HEK293 (cell line): Measurements from ENCODE around the gene CTSF.

Source experiments
- GLIS1 ChIP-seq: fragments of 450-650 bp; formaldehyde crosslinking; IDR thresholded peaks from 2 replicates; pipeline ENCODE4 v1.5.1; 2016; ENCODE audit warnings: missing biosample characterization, missing genetic modification characterization
- GLIS2 ChIP-seq: fragments of 450-650 bp; formaldehyde crosslinking; IDR thresholded peaks from 2 replicates; pipeline ENCODE4 v1.5.1; 2016; ENCODE audit warnings: missing biosample characterization, missing genetic modification characterization
- KLF1 ChIP-seq: fragments of 450-650 bp; formaldehyde crosslinking; IDR thresholded peaks from 2 replicates; pipeline ENCODE4 v1.5.1; 2016; ENCODE audit warnings: missing biosample characterization, missing genetic modification characterization
- KLF10 ChIP-seq: fragments of 450-650 bp; IDR thresholded peaks from 2 replicates; pipeline ENCODE4 v1.5.1; 2018; ENCODE audit warnings: missing biosample characterization, mild to moderate bottlenecking, missing genetic modification characterization
- SALL2 ChIP-seq: fragments of 450-650 bp; formaldehyde crosslinking; IDR thresholded peaks from 2 replicates; pipeline ENCODE4 v1.5.0; 2017; ENCODE audit warnings: missing biosample characterization, mild to moderate bottlenecking, missing genetic modification characterization, borderline replicate concordance
- SCRT1 ChIP-seq: fragments of 450-650 bp; formaldehyde crosslinking; IDR thresholded peaks from 2 replicates; pipeline ENCODE4 v1.5.1; 2016; ENCODE audit warnings: missing biosample characterization, missing genetic modification characterization, borderline replicate concordance
- TSHZ1 ChIP-seq: fragments of 450-650 bp; formaldehyde crosslinking; IDR thresholded peaks from 2 replicates; pipeline ENCODE4 v1.5.1; 2016; ENCODE audit warnings: missing biosample characterization, missing genetic modification characterization, borderline replicate concordance
- YY2 ChIP-seq: fragments of 450-650 bp; formaldehyde crosslinking; IDR thresholded peaks from 2 replicates; pipeline ENCODE4 v1.5.1; 2016; ENCODE audit warnings: missing biosample characterization, missing genetic modification characterization
- ZBTB10 ChIP-seq: fragments of 450-650 bp; formaldehyde crosslinking; IDR thresholded peaks from 2 replicates; pipeline ENCODE4 v1.5.1; 2016; ENCODE audit warnings: missing biosample characterization, missing genetic modification characterization
- ZBTB21 ChIP-seq: fragments of 450-650 bp; formaldehyde crosslinking; IDR thresholded peaks from 2 replicates; pipeline ENCODE4 v1.5.1; 2017; ENCODE audit warnings: missing biosample characterization, missing genetic modification characterization
- ZIC2 ChIP-seq: fragments of 450-650 bp; formaldehyde crosslinking; IDR thresholded peaks from 2 replicates; pipeline ENCODE4 v1.5.1; 2016; ENCODE audit warnings: missing biosample characterization, missing genetic modification characterization
- ZNF132 ChIP-seq: fragments of 450-650 bp; formaldehyde crosslinking; IDR thresholded peaks from 2 replicates; pipeline ENCODE4 v1.5.1; 2017; ENCODE audit warnings: missing biosample characterization, missing genetic modification characterization, borderline replicate concordance
- ZNF133 ChIP-seq: fragments of 450-650 bp; formaldehyde crosslinking; IDR thresholded peaks from 2 replicates; pipeline ENCODE4 v1.5.1; 2016; ENCODE audit warnings: missing biosample characterization, missing genetic modification characterization
- ZNF157 ChIP-seq: fragments of 450-650 bp; formaldehyde crosslinking; IDR thresholded peaks from 2 replicates; pipeline ENCODE4 v1.5.1; 2016; ENCODE audit warnings: missing biosample characterization, missing genetic modification characterization
- ZNF174 ChIP-seq: fragments of 450-650 bp; formaldehyde crosslinking; IDR thresholded peaks from 2 replicates; pipeline ENCODE4 v1.5.0; 2017; ENCODE audit warnings: missing biosample characterization, mild to moderate bottlenecking, missing genetic modification characterization
- ZNF184 ChIP-seq: fragments of 450-650 bp; IDR thresholded peaks from 2 replicates; pipeline ENCODE4 v1.5.1; 2018; ENCODE audit warnings: missing biosample characterization, mild to moderate bottlenecking, missing genetic modification characterization
- ZNF221 ChIP-seq: fragments of 450-650 bp; formaldehyde crosslinking; IDR thresholded peaks from 2 replicates; pipeline ENCODE4 v1.5.1; 2017; ENCODE audit warnings: missing biosample characterization, missing genetic modification characterization, borderline replicate concordance
- ZNF24 ChIP-seq: fragments of 450-650 bp; formaldehyde crosslinking; IDR thresholded peaks from 2 replicates; pipeline ENCODE4 v1.5.1; 2016; ENCODE audit warnings: missing biosample characterization, missing genetic modification characterization
- ZNF350 ChIP-seq: fragments of 450-650 bp; formaldehyde crosslinking; IDR thresholded peaks from 2 replicates; pipeline ENCODE4 v1.5.0; 2017; ENCODE audit warnings: missing biosample characterization, mild to moderate bottlenecking, missing genetic modification characterization
- ZNF366 ChIP-seq: fragments of 450-650 bp; formaldehyde crosslinking; conservative IDR thresholded peaks from 2 replicates; pipeline ENCODE4 v1.5.1; 2016; ENCODE audit warnings: missing biosample characterization, missing genetic modification characterization
- ZNF585B ChIP-seq: fragments of 450-650 bp; formaldehyde crosslinking; IDR thresholded peaks from 2 replicates; pipeline ENCODE4 v1.5.1; 2016; ENCODE audit warnings: missing biosample characterization, missing genetic modification characterization
- ZNF600 ChIP-seq: fragments of 450-650 bp; formaldehyde crosslinking; IDR thresholded peaks from 2 replicates; pipeline ENCODE4 v1.5.1; 2016; ENCODE audit warnings: missing biosample characterization, missing genetic modification characterization
- ZNF791 ChIP-seq: fragments of 450-650 bp; formaldehyde crosslinking; IDR thresholded peaks from 2 replicates; pipeline ENCODE4 v1.5.1; 2016; ENCODE audit warnings: missing biosample characterization, missing genetic modification characterization
- ZNF830 ChIP-seq: fragments of 450-650 bp; IDR thresholded peaks from 2 replicates; pipeline ENCODE4 v1.5.0; 2018; ENCODE audit warnings: missing biosample characterization, missing genetic modification characterization, low read depth, mild to moderate bottlenecking, moderate library complexity
- ZSCAN16 ChIP-seq: fragments of 450-650 bp; formaldehyde crosslinking; IDR thresholded peaks from 2 replicates; pipeline ENCODE4 v1.5.1; 2016; ENCODE audit warnings: missing biosample characterization, missing genetic modification characterization
- TF ChIP-seq, protein P1 (sequence below): fragments of 450-650 bp; formaldehyde crosslinking; IDR thresholded peaks from 2 replicates; pipeline ENCODE4 v1.5.1; 2016; ENCODE audit warnings: missing biosample characterization, missing genetic modification characterization
- TF ChIP-seq, protein P2 (sequence below): fragments of 450-650 bp; formaldehyde crosslinking; conservative IDR thresholded peaks from 2 replicates; pipeline ENCODE4 v1.5.1; 2016; ENCODE audit warnings: low read depth, missing biosample characterization, missing genetic modification characterization

The CTSF gene

GRCh38 chr11:66616379-66617154 is 48.2 kb upstream of the CTSF start, which contains the start of gene RBM14 (continued):
- no peak for TF ChIP-seq ZBTB10 (tag by site-specific recombination)
- TF ChIP-seq, protein P1, sequence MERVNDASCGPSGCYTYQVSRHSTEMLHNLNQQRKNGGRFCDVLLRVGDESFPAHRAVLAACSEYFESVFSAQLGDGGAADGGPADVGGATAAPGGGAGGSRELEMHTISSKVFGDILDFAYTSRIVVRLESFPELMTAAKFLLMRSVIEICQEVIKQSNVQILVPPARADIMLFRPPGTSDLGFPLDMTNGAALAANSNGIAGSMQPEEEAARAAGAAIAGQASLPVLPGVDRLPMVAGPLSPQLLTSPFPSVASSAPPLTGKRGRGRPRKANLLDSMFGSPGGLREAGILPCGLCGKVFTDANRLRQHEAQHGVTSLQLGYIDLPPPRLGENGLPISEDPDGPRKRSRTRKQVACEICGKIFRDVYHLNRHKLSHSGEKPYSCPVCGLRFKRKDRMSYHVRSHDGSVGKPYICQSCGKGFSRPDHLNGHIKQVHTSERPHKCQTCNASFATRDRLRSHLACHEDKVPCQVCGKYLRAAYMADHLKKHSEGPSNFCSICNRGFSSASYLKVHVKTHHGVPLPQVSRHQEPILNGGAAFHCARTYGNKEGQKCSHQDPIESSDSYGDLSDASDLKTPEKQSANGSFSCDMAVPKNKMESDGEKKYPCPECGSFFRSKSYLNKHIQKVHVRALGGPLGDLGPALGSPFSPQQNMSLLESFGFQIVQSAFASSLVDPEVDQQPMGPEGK (tag by site-specific recombination), result peak; percentile 93
- TF ChIP-seq TSHZ1 (tag by site-specific recombination), result no peak
- TF ChIP-seq ZIC2 (tag by site-specific recombination), result 0 out of 2 replicates have a peak, but pooled peaks have one; percentile 26
- TF ChIP-seq GLIS1 (tag by site-specific recombination), result peak; percentile 38; the same call in 1 of the 2 replicates
- TF ChIP-seq, protein P2, sequence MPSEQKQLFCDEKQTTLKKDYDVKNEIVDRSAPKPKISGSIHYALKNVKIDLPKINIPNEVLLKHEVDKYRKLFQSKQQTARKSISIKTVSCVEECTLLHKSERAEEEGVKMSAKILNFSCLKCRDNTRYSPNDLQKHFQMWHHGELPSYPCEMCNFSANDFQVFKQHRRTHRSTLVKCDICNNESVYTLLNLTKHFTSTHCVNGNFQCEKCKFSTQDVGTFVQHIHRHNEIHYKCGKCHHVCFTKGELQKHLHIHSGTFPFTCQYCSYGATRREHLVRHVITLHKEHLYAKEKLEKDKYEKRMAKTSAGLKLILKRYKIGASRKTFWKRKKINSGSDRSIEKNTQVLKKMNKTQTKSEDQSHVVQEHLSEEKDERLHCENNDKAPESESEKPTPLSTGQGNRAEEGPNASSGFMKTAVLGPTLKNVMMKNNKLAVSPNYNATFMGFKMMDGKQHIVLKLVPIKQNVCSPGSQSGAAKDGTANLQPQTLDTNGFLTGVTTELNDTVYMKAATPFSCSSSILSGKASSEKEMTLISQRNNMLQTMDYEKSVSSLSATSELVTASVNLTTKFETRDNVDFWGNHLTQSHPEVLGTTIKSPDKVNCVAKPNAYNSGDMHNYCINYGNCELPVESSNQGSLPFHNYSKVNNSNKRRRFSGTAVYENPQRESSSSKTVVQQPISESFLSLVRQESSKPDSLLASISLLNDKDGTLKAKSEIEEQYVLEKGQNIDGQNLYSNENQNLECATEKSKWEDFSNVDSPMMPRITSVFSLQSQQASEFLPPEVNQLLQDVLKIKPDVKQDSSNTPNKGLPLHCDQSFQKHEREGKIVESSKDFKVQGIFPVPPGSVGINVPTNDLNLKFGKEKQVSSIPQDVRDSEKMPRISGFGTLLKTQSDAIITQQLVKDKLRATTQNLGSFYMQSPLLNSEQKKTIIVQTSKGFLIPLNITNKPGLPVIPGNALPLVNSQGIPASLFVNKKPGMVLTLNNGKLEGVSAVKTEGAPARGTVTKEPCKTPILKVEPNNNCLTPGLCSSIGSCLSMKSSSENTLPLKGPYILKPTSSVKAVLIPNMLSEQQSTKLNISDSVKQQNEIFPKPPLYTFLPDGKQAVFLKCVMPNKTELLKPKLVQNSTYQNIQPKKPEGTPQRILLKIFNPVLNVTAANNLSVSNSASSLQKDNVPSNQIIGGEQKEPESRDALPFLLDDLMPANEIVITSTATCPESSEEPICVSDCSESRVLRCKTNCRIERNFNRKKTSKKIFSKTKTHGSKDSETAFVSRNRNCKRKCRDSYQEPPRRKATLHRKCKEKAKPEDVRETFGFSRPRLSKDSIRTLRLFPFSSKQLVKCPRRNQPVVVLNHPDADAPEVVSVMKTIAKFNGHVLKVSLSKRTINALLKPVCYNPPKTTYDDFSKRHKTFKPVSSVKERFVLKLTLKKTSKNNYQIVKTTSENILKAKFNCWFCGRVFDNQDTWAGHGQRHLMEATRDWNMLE, result no peak
- TF ChIP-seq ZBTB21 (tag by site-specific recombination), result peak; percentile 64; the same call in 1 of the 2 replicates
- no peak for TF ChIP-seq SCRT1 (tag by site-specific recombination)
- TF ChIP-seq YY2 (tag by site-specific recombination), result peak; percentile 55; the same call in 1 of the 2 replicates
- TF ChIP-seq ZNF24 (tag by site-specific recombination), result no peak
- no peak for TF ChIP-seq ZNF221 (tag by site-specific recombination)
- TF ChIP-seq ZNF132 (tag by site-specific recombination), result no peak
- TF ChIP-seq GLIS2 (tag by site-specific recombination), result peak; percentile 77
- no peak for TF ChIP-seq ZNF174 (tag by site-specific recombination)
- TF ChIP-seq ZNF350 (tag by site-specific recombination), result no peak
- no peak for TF ChIP-seq ZNF157 (tag by site-specific recombination)
- no peak for TF ChIP-seq SALL2 (tag by site-specific recombination)
- peak; percentile 22; the same call in 1 of the 2 replicates for TF ChIP-seq KLF1 (tag by site-specific recombination)
- no peak for TF ChIP-seq ZNF585B (tag by site-specific recombination)
- no peak for TF ChIP-seq ZNF184 (tag by site-specific recombination)
- peak; percentile 88 for TF ChIP-seq ZNF600 (tag by site-specific recombination)
- TF ChIP-seq ZNF366 (tag by site-specific recombination), result peak; percentile 95
- TF ChIP-seq ZSCAN16 (tag by site-specific recombination), result no peak
- no peak for TF ChIP-seq ZNF133 (tag by site-specific recombination)
- TF ChIP-seq KLF10, result 0 out of 2 replicates have a peak, but pooled peaks have one; percentile 54
- TF ChIP-seq ZNF791 (tag by site-specific recombination), result no peak
- TF ChIP-seq ZNF830 (tag by site-specific recombination), result no peak
